Pancreas (tissue), 10 donors: ENCODE measurements around the gene ISG20L2. TPM values are rescaled to one million over a fixed set of nuclear protein-coding genes. Genes with fewer than 3 reads are reported as not detected.
A peak's percentile ranks its signal among the peaks of the same experiment; 100 is the strongest.

Source experiments
- ATAC-seq, 4 donors: fragments of 200-7000 bp; cut with Tn5 transposase; one replicate each; pipeline versions ENCODE4 v1.8.0 to v1.9.1; 2020; ENCODE audit warnings: mild to moderate bottlenecking in 4 of 4, moderate library complexity in 4 of 4
- DNase-seq, 6 donors: peaks; one replicate each; pipeline ENCODE4 v3.0.0-alpha.2; 2020
- FAIRE-seq: peaks from 2 replicates; lab custom pipeline; 2012; peaks lifted over from hg19 to GRCh38; lab: Jason Lieb, UNC
- H3K27ac ChIP-seq, 4 donors: fragments of 200-600 bp; sonication (generic); 1 replicate in 3 of 4; 2 replicates in 1 of 4; pipeline versions ENCODE4 v1.5.0 to v1.8.0; 2020
- H3K27me3 ChIP-seq, 4 donors: fragments of 200-600 bp; one replicate each; pipeline ENCODE4 v1.8.0; 2021
- H3K36me3 ChIP-seq, 3 donors: fragments of 200-600 bp; sonication (generic) in 1 of 3; one replicate each; pipeline versions ENCODE4 v1.5.0 to v1.8.0; 2020 to 2021
- H3K4me1 ChIP-seq, 3 donors: fragments of 200-600 bp; one replicate each; pipeline ENCODE4 v1.8.0; 2021
- H3K4me3 ChIP-seq, 4 donors: fragments of 200-600 bp; sonication (generic) in 2 of 4; one replicate each; pipeline versions ENCODE4 v1.5.0 to v1.8.0; 2020 to 2021
- H3K9me3 ChIP-seq, 4 donors: fragments of 200-600 bp; one replicate each; pipeline ENCODE4 v1.8.0; 2021
- WGBS, 2 donors: extraction: QIAGEN DNeasy Blood & Tissue Kit; methylation state at CpG; one replicate each; pipeline ENCODE4 v1.1.7; 2013; 5-methylcytosine and 5-hydroxymethylcytosine counted together
- intact Hi-C, 3 donors: fragments of 100-400 bp; cut with DNase I; formaldehyde crosslinking; loops; one replicate each; pipeline versions ENCODE4 v1.11.1 to v1.14.2; 2022
- polyA plus RNA-seq, 2 donors: library from polyadenylated mRNA; stranded (reverse); fragments of 200-250 nt; gene quantifications; one replicate each; pipeline ENCODE4 v1.2.3, GENCODE V29; 2013
- total RNA-seq, 6 donors: library from RNA; stranded (reverse); fragmentation: NEBNext Ultra II Directional in 4 of 6; extraction: Animal tissue kit (Norgen Biotek cat#: 25700) in 4 of 6; gene quantifications; one replicate each; pipeline versions ENCODE4 v1.2.1 to v1.2.4, GENCODE V29; 2021 to 2023
- TF ChIP-seq, protein P1 (sequence below), 4 donors: fragments of 200-600 bp; sonication (generic) in 3 of 4; IDR thresholded peaks; one replicate each; pipeline versions ENCODE4 v1.5.0 to v1.8.0; 2021; ENCODE audit warnings: antibody characterized with exemption in 4 of 4
- donor health status: healthy with polysubstance abuse.
- donor health status: DM: no; HTN: no; CAD: no; lungs with moderate emphysema.
- donor health status: DM: no; HTN: no; CAD: no.
- donor health status: control.
- donor health status: control.
- donor health status: Bipolar disorder and iron deficiency.
- donor health status: DM: yes; HTN: yes; CAD: no.
- donor health status: DM: no; HTN: no; CAD: no.
- donor health status: DM: no; HTN: no; CAD: no.
- donor health status: DM: yes; HTN: yes; CAD: no.

Gene ISG20L2
- total and polyA plus RNA-seq, 8 donors, result 5.2 to 13.2 (median 8.3) TPM

DNA sequence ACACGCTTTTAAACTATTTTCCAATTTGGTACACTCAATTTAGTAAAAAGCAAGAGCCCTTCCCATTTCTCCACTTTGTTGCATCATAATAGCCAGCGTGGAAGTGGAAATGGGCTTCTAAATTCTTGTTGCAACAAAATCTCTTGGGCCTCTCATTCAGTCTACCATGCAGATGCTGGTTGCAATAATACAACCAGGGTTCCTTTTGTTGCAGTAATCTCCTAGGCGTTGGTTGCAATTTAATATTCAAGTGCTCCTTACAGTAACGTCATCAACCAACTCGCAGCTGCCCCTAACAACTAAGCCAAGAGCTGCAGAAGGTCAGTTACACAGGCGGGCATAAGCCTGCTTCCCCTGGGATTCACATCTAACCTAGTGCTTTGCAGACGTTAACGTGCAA, 25.7 kb upstream of the ISG20L2 start:
- Histone ChIP-seq H3K4me1 (peaks cover 5 to 14% (median 6%) of the 10 kb centered on the region in 3 donors), H3K9me3 (no peaks in the 10 kb centered on the region), H3K4me3 (no peak overlapping the region), H3K27ac (no peak overlapping the region), H3K36me3 (no peaks in the 10 kb centered on the region), H3K27me3 (no peaks in the 10 kb centered on the region)
- FAIRE-seq, result no peak
- intact Hi-C loops, result no loop called here
- DNase-seq, result no peak
- no peak for ATAC-seq
- 82 to 89% methylated on average over 8 of the region's 8 CpGs for WGBS, 2 donors
- TF ChIP-seq, protein P1, sequence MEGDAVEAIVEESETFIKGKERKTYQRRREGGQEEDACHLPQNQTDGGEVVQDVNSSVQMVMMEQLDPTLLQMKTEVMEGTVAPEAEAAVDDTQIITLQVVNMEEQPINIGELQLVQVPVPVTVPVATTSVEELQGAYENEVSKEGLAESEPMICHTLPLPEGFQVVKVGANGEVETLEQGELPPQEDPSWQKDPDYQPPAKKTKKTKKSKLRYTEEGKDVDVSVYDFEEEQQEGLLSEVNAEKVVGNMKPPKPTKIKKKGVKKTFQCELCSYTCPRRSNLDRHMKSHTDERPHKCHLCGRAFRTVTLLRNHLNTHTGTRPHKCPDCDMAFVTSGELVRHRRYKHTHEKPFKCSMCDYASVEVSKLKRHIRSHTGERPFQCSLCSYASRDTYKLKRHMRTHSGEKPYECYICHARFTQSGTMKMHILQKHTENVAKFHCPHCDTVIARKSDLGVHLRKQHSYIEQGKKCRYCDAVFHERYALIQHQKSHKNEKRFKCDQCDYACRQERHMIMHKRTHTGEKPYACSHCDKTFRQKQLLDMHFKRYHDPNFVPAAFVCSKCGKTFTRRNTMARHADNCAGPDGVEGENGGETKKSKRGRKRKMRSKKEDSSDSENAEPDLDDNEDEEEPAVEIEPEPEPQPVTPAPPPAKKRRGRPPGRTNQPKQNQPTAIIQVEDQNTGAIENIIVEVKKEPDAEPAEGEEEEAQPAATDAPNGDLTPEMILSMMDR (IDR thresholded peaks at IDR 0.05), result no peak

- no peak for ATAC-seq
These were observed 24.4 kb upstream of the ISG20L2 start for GRCh38 chr1:156752843-156753482.

GRCh38 chr1:156751757-156752481, 23.4 kb upstream of the ISG20L2 start:
- H3K4me1 ChIP-seq, result peaks cover 18 to 29% (median 22%) of the 10 kb centered on the region in 3 donors
- FAIRE-seq, result no peak

More at GRCh38 chr1:156752843-156753482, 24.4 kb upstream of the ISG20L2 start:
- no peaks in the 10 kb centered on the region for H3K36me3 ChIP-seq
- H3K9me3 ChIP-seq, result no peaks in the 10 kb centered on the region
- DNase-seq (no peak), FAIRE-seq (no peak)
- H3K4me3 ChIP-seq, result peak overlapping the region; percentile 61 to 98 (median 96)
- H3K27ac ChIP-seq, result peak overlapping the region in 1 of 4 donors; percentile 23
- intact Hi-C loops, result no loop called here
- peaks cover 14 to 23% (median 17%) of the 10 kb centered on the region in 3 donors for H3K4me1 ChIP-seq
- 7% methylated on average over 1 of the region's 1 CpG for whole genome bisulfite sequencing, 2 donors
- TF ChIP-seq, protein P1 (IDR thresholded peaks at IDR 0.05), result no peak
- no peaks in the 10 kb centered on the region for H3K27me3 ChIP-seq

DNA sequence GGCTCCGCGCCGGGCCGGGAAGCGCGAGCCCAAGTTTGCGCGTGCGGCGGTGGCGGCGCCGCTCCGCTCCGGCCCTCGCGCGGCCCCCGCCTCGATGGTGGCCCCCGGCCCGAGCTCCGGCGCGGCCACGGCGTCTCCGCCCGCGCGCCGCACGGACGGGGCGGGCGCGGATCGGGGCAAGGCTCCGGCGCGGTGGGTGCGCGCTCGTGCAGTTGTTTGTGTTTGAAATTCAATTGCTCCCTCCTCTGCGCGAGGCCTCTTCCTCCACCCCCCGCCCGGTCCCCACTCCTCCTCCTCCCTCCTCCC, 22.8 kb upstream of the ISG20L2 start, which contains the start of gene HDGF:
TSS of gene HDGF (minus strand) at position 225 of the 306 bp plus-strand sequence. CDS start 246 bp downstream, outside the sequence.
- Histone ChIP-seq H3K27me3 (no peaks in the 10 kb centered on the region), H3K36me3 (no peaks in the 10 kb centered on the region), H3K4me1 (peaks cover 20 to 32% (median 22%) of the 10 kb centered on the region in 3 donors), H3K4me3 (peak within 1 kb of the TSS; percentile 61 to 98 (median 96)), H3K9me3 (no peaks in the 10 kb centered on the region), H3K27ac (peak within 1 kb of the TSS; percentile 89 to 95 (median 92))
- DNase-seq (no peak), ATAC-seq (peak in 2 of 4 donors; percentile 38 to 52), FAIRE-seq (no peak)
- 0 to 1% methylated on average over 42 to 48 of the region's 48 CpGs for WGBS, 2 donors
- intact Hi-C loops, result no loop called here
- TF ChIP-seq, protein P1 (IDR thresholded peaks at IDR 0.05), result no peak

More at GRCh38 chr1:156751757-156752481, 23.4 kb upstream of the ISG20L2 start:
- peak overlapping the region; percentile 61 to 98 (median 96) for H3K4me3 ChIP-seq
- H3K27me3 ChIP-seq, result no peaks in the 10 kb centered on the region
- H3K36me3 ChIP-seq, result no peaks in the 10 kb centered on the region
- intact Hi-C loops, result no loop called here
- DNase-seq, result peak; percentile 96 to 99 (median 98)
- ATAC-seq, result peak; percentile 80 to 84 (median 82)
- WGBS, 2 donors, result 0% methylated on average over 52 to 68 of the region's 68 CpGs
- H3K9me3 ChIP-seq, result no peaks in the 10 kb centered on the region
- TF ChIP-seq, protein P1 (IDR thresholded peaks at IDR 0.05), result no peak
- H3K27ac ChIP-seq, result peak overlapping the region; percentile 65 to 95 (median 92)
